Fibroblast of peridontal ligament (primary cell): ENCODE results near the gene NDUFAF8.
A peak's percentile ranks its signal among the peaks of the same experiment; 100 is the strongest.

Source experiments
- DNase-seq: peaks from one replicate; pipeline ENCODE4 v3.0.0-alpha.2; 2010; ENCODE audit errors: extremely low read depth

Gene NDUFAF8, protein sequence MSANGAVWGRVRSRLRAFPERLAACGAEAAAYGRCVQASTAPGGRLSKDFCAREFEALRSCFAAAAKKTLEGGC

DNA sequence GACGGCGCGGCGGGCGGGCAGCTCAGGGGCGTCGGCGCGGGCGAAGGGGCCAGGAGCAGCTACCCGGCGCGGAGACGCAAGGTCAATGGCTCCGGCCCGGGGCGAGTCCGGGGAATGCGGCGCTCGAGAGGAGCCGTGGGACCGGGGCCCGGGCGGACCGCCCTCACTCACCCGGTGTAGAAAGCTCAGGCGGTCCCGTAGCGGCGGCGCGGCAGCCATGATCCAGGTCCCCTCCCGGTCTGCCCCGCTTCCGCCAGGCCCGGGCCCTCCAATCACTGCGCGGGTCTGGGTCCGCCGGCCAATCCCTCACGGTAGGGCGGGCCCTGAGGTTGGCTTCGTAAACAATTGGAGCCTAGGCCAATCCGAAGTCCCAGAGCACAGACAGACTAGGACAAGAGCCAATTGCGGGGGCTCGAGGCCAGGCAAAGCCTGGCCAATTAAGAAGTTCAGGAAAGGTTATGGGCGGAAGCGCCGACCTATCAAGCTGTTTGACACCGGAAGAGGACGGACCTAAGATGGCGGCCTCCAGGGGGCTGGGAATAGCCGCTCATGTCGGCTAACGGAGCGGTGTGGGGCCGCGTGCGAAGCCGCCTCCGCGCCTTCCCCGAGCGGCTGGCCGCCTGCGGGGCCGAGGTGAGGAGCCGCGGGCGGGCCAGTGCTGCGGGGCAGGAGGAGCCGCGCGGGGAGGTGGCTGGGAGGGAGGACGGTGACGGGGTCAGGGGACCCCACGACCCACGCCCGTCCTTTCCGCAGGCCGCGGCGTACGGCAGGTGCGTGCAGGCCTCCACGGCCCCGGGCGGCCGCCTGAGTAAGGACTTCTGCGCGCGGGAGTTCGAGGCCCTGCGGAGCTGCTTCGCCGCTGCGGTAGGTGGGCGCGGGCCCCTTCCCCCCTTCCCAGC lies at the start of gene NDUFAF8, which contains the start of gene TEPSIN:
Gene NDUFAF8, plus strand, starts transcription at position 504 of the 899 bp plus-strand sequence. Its CDS starts 46 bp downstream, at position 550.
Gene TEPSIN, minus strand, starts transcription at position 241 of the 899 bp plus-strand sequence. Its CDS starts 22 bp downstream, at position 219.
- DNase-seq: peak; percentile 99

DNA sequence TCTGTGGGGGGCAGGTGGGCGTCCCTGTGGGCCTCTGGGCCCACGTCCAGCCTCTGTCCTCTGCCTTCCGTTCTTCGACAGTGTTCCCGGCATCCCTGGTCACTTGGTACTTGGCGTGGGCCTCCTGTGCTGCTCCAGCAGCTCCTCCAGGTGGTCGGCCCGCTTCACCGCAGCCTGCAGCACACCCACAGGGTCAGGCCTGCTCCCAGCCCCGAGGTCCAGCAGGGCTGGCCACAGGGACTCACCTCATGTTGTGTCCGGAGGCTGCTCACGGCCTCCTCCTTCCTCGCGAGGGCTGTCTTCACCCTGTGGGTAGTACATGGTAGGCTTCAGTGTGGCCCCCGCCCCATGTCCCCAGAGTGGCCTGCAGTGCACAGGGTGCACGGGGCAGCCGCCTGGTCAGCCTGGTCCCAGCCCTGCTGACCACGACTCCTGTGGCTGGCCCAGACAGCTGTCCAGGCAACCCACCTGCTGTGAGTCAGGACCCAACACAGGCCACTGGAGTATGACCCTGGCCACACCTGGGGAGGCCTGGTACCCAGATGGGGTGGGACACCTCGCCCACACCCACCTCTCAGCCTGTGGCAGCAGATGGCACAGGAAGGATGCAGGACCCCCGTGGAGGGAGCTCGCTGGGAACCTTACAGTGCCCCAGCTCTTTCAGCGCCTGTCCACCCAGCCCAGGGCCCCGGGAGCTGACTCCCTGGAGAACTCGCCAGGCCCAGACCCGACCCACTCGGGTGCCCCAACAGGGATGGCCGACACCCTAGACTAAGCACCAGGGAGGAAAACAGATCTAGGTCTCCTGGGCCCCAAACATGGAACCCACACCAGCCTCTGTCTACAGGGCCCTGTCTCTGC lies 49.2 kb upstream of the NDUFAF8 start:
- no peak for DNase-seq

DNA sequence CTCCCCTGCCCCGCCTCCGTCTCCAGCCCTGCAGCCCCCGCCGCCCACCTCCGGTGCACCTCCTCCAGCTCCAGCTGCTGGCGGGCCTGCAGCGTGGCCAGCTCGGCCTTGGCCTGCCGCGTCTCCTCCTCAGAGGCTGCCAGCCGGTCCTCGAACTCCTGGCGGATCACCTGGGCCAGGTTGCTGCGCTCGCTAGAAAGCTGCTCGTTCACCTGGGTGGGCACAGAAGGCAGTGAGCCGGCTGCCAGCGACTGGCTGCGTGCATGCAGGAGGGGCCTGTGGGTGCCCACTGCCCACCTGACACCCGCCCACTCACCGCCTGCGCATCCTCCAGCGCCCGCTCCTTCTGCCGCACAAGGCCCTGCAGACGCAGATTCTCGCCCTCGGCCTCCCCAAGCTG lies 48.5 kb upstream of the NDUFAF8 start:
- no peak for DNase-seq

DNA sequence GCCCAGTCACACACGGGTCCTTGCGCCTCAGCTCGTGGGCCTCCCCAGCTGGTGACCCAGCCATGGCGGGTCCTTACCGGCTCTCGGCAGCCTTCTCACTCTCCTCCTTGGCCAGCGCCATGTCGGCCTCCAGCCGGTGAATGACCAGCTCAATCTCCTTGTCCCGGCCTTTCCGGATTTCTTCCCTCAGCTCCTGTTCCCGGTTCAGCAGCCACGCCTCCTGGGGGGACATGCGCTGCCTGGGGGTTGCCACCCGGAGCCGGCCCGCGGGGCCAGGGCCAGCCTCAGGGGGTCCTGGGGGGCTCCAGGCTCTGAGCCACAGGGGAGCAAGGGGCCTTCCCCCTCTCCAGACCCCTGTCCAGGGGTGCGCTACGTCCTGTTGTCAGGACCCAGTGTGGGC lies 48.0 kb upstream of the NDUFAF8 start:
- DNase-seq: no peak

DNA sequence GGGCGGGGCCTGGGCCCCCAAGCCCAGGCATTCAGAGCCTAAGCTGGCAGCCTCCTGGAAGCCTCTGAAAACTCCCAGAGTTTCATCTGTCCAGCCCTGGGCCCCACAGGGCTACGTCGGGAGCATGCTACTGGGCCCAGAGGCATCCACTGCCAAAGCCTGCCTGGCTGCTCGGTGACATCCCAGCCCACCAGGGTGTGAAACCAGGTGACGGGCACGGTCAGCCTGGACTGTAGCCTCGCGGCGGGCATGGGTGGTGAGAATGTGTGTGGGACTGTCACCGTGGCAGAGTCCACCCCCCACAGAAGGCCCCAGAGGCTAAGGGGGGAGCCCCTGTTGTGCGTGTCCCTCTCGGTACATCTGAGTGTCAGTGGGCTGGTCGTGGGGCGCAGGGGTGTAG lies 47.5 kb upstream of the NDUFAF8 start:
- DNase-seq: no peak

DNA sequence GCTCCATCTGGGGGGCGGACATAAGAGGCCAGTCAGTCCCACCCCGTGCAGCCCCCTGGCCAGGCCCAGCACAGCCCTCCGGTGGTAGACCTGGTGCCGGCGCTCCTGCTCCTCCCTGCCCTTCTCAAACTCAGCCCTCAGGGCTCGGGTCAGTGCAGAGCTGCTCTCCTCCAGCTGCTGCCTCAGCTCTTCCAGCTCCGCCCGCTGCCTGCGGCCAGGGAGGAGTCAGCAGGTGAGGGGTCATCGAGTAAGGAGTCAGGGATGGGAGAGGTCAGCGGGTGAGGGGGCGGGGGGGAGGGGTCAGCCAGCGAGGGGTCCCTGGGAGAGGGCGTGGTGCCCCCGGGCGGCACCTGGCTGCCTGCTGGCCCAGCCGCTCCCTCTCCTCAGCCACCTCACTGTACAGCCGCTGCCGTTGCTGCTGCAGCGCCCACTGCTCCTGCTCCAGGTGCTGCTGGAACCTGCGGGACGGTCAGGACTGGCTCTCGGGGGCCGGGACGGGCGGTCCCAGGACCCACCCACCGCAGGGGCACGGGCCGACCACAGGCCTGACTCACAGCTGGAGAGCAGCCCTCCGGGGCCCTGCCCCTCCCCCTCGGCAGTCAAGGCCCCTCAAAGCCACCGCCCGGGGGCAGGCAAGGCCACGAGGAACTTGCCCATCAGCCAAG lies 46.6 kb upstream of the NDUFAF8 start:
- no peak for DNase-seq

DNA sequence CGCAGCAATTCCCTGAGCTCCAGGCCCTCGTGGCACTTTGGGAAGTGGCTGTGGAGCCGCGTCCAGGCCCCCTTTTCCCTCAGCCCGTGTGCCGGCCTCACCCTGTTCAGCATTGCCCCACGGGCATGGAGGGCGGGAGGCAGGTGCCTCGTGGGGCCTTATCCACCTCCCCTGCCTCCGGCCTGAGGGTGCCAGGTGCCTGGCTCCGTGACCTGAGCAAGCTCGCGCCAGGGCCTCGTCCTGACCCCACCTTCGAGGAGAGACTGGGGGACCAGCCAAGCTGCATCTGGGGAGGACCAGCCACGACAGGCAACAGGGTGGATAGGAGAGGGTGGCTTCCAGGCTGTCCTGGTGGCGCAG lies 46.1 kb upstream of the NDUFAF8 start:
- DNase-seq: no peak

DNA sequence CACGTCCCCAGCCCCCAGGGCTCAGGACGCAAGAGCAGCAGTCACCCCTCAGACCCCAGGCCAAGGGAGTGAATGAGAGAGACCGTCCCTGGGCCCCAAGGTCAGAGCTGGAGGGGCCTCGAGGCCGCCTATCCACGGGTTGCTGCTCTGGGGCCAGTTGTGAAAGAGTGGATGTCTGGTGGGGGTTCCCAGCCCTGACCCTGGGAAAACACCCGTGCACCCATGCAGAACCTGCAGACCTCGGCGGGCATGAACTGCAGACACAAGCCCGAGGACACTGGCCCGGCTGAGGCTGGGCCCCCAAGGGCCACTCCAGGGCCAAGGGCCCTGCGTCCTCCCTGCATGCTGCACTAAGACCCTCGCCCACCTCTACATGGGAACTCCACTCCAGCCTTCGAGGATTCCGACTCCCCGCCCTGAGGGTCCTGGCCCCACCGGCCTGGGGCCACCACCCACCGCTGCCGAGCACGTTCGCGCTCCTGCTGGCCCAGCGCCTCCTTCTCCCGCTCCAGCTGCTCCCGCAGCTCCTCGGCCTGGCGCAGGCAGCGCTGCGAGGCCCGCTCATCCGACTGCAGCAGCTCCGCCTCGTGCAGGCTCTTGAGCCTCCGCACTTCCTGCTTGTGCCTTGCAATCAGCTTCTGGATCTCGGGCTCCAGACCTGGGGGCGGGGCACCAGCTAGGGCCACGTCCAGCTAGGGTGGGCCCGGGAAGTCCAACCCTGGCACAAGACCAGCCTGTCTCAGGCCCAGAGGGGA lies 45.5 kb upstream of the NDUFAF8 start:
- no peak for DNase-seq

DNA sequence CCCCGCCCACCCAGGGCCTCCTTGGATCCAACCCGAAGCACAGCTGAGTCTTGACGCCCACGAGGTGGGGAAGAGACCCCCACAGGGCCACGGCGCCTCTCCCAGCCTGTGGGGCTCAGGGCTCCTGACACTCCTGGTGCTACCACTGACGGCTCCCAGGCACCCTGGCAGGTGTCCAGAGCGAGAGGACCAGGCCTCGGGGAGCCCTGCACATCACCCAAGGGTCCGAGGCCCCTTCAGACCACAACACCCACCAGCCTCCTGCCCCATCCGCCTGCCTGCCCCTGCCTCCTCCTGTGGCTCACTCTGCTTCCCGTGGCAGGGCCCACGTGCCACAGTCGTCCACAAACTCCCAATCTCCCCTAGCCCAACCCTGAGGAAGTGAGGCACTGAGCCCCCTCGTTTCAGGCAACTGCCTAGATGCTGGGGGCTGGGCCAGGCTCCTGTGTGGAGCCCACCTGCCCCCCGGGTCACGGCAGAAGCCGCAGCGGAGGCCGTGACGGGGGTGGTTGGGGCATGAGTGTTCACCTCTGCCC lies 44.8 kb upstream of the NDUFAF8 start:
- no peak for DNase-seq

DNA sequence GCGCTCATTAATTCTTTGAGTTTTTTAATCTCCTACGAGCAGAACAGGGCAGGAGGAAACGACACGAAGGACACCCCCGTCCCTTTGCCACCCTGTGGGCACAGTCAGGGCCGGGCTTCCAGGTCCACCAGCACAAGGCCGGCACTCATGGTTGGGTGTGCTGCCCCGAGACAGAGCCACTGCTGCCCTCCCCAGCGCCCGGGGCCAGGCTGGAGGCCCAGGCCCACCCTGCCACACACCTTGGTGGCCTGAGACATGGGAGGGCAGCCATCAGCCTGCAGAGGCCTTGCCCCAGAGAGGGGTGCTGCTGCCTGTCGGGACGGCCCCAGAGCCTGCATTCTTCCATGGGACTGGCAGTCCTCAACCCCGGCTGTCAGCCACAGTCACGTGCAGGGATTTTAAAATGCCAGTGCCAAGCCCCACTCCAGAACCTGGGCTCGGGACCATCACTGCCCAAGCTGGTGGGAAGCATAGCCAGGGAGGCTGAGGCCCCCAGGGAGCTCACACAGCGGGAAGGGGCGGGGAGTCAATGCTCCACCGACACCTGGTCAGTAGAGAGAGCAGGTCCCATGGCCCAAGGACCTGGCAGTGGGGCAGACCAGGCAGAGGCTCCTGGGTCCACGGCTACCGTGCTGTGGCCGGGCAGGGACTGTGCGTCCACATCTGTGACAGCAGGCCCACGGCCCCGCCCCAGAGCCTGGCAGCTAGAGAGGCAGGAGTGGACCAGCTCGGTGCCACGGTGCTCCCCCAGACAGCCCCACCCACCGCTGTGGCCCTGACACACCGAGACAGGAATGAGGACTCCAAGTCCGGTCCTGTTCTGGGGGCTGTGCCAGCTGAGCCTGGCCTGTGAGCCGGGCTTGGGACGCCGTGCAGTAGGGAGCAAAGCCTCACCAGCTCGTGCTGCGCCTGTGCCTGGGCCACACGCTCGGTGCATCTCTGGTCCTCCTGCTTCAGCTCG lies 43.9 kb upstream of the NDUFAF8 start:
- DNase-seq: no peak

DNA sequence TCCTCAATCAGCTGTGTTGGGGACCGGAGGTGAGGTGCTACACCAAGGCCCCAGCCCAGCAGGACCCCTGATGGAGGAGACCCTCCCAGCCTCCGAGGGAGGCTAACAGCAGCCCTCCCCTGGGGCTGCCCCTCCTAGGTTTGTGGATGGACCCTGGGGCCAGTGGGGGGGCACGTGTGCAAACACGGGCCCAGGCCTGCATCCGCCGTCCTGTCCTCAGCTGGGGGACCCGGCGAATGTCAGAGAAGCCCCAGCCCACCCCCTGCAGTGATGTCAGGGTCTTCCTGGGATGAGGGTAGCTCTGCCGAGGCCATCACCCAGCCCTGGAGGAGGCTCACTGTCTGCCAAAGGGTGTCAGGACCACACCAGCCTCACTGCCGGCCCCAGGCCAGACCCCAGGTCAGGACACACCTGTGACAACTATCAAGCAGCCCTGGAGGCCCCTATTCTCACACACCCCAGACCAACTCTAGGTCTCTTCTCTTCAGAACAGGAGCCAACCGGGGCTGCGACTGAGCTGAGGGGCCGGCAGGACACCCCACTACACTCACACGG lies 43.1 kb upstream of the NDUFAF8 start:
- DNase-seq: no peak

DNA sequence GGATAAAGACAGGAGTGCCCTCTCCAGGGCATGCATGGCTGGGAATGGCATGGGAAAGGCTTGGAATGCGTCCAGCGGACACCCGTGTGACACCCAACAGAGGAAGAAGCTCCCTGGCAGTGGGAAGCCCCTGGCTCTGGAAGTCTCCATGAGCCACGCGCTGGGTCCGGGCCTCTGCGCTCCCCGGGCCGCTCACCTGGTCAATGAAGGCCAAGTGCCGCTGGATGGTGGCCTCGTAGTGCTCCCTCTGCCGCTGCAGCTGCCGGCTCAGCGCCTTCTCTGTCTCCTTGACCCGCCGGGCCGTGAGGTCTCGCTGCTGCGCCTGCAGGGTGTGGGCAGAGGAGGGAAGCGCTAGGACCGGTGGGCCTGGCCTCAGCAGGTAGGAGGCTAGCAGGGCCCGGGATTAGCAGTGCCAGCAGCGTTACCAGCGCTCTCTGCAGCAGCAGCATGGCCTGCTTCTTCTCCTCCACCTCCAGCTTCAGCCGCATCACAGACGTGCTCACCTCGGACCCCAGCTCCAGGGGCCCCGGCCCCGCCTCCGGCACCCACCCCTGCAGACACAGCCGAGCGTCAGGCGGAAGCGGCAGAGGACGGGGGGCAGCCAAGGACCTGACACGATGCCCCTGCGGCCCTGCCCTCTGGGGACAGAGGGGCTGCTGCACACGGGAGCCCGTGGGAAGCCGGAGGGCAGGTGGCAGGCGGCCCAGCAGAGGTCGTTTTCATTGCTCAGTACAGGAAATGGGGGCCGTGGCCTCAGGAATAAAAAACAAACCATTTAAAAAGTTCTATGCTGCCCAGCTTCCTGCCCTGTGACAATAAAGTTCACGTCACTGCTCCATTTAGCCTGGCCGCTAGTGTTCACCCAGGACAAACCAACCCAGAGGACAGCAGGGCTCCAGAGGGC lies 42.4 kb upstream of the NDUFAF8 start:
- DNase-seq: no peak

DNA sequence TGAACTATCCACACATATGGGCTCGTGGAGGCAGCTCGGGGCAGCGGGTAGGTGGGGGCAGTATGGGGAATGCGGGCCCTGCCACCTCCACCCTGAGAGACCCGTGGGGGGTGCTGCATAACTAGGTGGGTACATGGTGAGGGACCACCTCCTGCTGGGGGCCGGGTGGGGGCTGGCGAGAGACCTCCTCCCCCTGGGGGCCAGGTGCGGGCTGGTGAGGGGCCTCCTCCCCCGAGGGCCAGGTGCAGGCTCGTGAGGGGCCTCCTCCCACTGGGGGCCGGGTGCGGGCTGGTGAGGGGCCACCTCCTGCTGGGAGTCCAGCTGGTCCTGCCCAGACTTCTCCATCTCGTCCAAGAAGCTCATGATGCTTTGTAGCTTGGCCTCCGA lies 41.7 kb upstream of the NDUFAF8 start:
- no peak for DNase-seq

DNA sequence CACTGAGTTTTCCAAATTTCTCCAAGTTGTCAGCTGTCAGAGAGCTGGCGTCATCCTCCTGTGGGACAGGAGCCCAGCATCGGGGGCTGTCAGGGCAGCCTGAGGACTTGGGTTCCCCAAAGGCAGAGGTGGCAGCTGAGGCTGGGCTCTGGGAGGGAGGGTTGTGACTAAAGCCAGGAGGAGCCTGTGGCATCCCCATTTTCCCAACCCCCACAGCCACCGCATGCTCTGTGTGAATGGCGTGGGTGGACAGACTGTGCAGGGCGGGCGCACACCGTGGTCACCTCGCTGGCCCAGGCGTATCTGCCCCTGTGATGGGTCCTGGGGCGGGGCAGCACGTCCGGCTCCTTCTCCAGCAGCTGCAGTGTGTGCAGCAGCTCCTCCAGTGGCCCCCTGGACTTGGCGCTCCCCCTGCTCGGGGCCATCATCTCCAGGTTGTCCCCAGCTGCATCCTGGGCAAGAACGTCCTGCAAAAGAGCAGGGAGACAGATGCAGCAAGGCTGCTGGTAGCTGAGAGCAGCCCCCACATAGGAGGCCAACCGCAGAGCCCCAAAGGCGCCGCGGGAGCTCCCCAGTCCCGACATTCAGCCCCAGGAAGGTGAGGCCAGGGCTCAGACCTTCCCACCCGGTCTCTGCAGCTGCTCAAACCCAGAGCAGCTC lies 41.2 kb upstream of the NDUFAF8 start:
- no peak for DNase-seq

DNA sequence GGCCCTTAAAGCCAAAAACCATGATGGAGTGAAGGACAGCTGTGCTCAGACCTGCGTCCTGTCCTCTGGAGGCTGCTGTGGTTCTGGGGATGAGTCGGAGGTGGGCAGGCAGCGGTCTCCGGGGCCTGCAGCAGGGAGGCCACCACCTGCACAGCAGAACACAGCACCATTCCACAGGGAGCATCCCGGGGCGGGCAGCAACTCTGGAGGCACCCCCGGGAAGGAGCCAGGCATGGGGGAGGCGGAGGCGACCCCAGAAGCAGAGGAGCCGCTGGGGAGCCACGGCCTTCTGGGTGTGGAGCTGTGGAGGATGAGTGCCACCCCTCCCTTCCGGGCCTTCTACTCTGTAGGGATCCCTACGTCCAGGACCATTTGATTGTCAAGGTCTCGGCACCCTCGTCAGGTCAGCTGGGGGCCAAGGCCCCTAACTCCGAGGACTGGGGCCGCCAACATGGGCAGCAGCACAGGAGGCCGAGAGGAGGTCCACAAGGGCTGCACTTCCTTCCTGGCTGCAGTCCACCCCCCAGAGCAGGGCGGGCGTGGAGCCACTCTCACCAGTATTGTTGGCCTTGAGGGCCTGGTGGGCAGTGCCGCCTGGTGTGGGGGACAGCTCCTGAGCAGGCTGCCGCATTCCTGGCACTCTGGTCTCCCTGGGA lies 40.2 kb upstream of the NDUFAF8 start:
- DNase-seq: no peak

DNA sequence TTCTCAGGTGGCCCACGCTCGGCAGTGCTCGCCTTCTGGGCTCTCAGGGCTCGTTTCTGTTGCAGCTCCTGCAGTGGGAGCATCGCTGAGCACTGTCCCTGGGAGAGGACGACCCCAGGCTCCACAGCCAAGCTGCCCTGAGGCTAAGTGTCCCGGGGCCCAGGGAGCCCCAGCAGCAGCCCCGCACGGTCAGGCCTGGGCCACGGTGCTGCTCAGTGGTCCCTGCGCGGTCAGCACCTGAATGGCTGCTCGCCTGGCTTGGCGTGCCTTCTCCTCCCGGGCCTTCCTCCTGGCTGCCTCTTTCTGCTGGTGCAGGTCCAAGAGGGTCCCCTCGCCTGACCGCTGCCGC lies 39.7 kb upstream of the NDUFAF8 start:
- DNase-seq: no peak

DNA sequence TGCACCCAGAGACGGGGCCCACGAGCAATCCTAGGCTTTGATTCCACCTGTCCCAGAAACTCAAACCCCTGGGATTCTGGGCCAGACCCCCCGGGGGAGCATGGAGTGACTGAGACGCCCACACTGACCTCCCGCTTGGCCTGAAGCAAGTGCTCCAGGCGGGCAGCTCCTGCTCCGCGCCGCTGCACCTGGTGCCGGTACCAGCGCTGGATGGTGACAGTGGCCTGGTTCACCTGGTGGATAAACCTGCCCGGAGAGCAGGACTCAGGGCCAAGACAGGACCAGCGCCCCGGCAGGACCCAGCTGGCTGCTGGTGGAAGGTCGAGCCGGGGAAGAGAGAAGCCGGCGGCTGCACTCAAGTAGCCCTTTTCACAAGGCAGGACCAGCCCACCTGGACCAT lies 38.9 kb upstream of the NDUFAF8 start:
- DNase-seq: no peak
